Activated CD8-positive, alpha-beta memory T cell treated with anti-CD3 and anti-CD28 coated beads, Interleukin-2, amount 50 U/mL, for 4 hours (primary cell): ENCODE data around the gene DCLK1.

Experiments used
- DNase-seq: peaks from one replicate; pipeline ENCODE4 v3.0.0-alpha.2; 2020

The DCLK1 gene

DNA sequence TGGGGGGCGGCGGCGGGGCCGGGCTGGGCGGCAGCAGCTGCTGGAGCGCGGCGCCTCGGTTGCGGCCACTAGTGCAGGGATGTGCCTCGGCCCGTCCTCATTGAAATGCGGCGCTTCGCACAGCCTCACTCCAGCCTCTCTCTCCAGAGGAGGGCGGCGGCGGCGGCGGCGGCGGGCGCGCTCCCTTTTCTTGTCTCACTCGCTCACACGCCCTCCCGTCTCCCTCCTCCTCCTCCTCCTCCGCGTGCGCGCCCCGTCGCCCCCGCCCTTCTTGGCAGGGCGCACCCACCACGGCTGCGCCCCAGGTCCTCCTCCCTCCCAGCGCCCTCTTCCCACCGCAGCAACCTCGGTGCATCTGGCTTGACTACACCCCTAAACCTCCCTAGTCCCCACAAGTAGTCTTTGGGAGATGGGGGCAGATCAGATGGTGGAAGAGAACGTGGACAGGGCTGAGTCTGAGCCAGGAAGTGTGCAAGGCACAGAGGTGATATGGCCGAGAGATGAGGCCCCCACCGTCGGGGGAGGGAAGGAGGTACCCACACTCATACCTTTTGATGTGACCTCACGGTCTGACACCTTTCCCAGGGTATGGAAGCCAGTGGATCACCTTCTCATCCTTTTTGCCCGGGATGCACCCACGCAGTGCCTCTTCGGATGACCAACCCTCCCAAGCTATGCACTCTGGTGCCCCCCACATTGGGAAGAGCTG, at the start of gene DCLK1:
DCLK1 (minus strand) TSS at position 161 of the 709 bp plus-strand sequence.
- DNase-seq, result no peak

DNA sequence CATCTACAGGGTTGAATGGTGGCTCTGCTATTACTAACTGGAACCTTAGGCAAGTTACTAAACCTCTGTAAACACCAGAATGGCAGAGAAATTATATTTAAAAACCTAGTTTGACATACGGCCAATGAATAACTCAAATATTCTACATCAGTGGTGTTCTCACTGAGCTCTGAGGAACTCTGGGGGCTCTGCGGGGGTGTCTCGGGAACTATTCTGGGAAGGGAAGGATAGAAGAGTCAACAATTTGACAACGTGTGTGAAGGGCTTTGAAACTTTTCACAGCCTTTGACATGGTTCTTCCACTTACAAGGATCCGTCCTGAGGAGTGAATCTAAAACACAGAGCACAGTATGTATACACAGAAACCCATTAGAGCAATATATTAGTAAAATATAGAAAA, 44.4 kb upstream of the DCLK1 start:
- DNase-seq, result no peak

DNA sequence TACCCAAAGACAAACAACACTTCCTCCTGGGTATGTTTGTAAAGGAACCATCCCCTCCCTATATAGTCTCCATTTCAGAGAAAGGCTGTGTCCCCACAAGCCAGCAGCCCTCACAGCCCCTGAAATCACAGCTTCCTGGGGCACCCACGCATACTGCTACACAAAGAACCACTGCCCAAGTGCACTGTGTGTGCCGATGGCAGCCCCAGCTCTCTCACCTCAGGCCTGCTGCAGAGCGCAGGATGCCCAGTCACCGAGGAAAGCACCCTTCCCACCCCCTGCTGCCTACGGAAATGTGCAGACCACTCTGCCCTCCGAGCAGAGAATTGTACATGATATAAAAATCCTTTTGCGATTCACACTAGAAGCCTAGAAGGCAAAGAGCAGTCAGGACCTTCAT, 43.7 kb upstream of the DCLK1 start:
- no peak for DNase-seq

DNA sequence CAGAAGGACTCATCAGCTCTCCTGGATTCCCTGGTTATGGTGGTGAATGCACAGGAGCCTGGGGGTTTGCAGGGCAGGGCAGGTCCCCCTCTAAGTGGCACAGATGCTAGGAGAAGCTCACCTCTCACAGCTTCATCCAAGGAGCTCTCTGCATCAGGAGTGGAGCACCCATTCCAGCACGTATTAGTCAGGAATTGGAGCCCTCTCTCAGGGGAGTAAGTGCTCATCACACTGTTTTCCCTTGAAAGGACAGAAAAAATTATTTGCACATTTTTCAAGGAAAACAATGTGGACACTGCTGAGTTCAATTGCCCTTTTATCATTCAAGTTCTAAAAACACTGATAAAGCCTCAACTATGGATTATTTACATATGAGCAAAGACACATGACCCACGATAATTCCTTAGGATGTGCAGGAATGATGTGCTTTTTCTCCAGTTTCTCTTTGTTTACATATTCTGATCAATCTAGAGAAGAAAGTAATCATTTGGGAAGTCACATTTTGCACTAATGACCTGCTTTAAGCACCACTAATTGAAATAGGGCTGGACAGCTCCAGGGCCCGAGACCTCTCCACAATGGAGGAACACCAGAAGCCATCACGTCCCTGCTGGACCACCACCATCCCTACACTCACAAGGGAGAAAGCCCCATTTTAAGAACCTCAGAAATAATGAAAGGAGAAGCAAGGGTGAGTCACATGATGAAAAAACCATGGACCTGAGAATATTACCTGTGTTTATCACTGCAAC, 42.6 kb upstream of the DCLK1 start:
- no peak for DNase-seq

DNA sequence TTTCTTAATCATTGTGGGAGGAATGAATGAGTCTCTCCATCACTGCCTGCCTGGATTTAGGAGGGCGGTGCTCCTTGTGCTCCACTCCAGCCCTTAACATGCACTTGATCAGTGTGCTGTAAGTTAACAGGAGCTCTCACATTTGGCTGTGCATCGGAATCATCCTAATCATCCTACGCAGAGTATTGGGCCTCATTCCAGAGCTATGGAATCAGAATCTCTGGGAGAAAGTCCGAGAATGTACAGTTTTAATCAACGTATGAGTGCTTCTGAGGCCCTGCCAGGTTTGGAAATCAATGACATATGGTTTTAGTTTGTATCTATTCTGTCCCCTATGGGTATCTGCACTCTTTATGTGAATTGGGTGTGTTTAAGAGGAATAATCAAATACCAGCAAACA, 34.9 kb upstream of the DCLK1 start:
- DNase-seq, result no peak

DNA sequence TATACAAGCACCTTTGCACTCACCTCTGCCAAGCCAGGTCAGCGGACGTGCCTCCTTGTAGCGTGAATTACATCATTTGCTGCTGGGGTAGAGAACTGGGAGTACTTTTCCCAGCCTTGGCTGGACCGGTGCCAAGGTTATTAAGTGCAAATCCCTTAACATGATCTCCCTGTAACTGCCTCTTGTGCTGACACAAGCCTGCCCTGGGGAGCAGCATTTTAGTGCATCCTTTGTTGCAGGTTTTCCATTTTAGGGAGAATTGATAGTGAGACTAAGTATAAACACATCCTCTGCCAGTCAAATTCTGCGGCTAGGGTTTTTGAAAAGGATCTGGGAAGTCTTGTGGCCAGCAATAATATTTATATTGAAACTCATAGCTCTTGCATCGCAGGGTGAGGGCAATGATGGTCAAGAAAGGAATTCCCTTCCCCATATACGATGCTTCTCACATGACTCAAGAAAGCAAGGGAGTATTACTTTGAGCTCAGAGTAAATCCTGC, 32.7 kb upstream of the DCLK1 start:
- no peak for DNase-seq

DNA sequence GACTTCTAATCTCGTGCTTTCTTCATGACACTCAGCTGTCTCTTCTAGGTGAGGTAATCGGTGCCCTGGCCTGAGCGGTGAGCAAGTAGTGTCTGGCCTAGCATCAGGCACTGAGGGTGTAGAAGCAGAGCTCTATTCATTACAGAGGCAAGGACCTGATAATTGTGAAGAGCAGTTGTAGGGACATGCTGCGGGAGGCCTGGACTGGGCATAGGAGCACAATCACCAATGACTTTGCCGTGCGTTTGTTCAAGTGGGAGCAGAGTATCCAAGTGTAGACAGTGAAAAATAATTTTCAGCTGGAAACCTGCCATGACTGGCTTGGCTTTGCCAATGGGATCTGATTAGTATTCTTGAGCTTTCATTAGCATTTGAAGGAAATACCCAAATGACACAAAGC, 32.1 kb upstream of the DCLK1 start:
- no peak for DNase-seq

DNA sequence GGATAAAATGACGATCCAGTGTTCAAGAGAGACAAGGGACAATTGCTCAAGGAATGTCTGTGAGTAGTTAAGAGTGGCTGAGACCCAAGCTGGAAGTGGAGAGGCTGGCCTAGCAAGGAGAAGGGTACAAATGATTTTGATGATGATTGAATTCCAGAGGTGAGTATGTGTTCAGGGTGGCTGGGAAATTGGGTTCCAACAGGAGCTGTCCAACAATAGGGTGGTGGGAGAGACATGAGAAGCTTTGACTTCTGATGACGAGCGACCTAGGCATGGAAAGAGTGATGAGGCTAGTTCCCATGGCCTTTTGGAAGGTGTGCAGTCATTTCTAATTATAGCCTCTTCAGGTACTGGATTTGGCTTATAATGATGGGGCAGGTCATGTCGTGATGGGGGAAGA, 29.1 kb upstream of the DCLK1 start:
- no peak for DNase-seq

DNA sequence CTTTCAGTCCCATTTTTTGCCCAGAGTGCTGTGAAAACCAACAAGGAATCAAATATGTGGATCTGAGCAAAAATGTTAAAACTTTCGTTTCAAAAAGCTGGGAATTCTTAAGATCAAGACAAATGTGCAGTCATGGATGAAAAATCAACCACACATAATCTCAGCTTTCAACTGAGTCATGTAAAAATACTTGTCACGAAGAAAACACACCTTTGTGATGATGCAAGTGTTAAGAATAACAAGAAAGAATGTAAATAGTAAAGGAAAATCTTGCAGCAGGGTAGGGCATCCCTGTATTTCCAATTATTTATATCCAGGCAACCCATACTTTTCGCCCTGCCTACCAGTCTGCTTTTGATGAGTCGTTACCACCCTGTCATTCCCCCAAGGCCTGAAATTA, 27.4 kb upstream of the DCLK1 start:
- no peak for DNase-seq

DNA sequence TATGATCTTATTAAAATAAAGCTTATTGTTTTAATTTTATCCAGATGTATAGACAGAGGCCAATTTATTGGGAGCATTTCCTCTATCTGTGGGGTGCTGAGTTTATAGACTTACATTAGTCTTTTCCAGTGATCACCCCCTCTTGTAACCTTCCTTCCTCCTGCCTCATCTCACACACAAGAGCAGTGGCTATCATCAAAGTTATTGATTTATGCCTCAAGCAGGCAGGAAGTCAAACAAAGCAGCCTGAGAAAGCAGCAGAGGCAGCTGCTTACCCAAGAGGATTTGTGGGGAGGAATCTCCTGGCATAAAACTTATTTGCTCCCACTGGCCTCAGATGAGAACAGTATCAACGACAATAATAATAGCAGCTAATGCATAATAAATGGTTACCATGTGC, 26.3 kb upstream of the DCLK1 start:
- DNase-seq, result no peak

DNA sequence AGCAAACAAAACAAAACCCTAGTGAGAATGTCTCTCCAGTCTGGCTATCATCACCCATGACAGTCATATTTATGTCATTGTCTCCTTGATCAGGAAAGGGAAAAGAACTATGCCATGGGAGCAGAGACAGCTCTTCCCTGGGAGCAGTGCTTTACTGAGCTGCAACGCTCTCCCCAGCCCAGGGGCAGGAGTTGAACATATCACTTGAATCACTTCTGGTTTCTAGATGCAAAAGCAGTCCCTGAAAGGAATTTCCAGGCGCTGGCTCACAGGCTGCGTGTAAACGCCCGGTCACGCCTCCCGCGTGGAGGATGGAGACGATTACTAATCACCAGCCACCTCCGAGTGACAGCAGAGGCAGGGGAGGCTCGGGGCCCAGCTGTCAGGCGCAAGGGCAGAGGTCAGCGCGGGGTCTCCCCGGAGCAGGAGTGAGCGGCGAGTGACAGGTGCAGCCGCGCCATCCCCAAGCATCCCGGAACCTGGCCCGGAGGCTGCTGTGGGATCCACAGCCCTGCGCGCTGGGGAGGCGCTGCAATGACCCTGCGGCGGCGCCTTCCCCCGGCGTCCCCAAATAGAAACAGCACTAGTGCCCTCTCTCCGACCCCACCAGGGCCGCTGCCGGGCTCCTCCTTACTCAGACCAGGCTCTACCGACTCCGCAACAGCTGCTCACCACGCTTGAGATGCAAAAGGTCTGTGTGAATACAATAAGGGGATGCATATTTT, 23.5 kb upstream of the DCLK1 start:
- DNase-seq, result no peak

DNA sequence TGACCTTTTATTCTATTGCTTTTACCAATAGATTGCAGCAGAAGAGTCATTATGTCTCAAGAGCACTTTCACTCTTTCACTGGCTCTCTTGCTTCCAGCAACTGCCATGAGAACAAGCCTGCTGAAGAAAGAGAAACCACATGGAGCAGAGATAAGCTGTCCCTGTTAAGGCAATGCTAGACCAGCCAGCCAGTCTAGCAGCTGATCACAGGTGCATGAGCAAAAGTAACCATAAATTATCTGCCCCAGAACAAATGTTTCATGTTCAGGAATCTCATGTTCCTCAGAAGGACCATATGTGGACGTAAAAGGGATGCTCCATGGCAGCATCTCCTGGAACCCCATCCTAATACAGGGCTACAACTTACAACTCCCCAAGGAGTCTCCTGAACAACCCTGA, 20.4 kb upstream of the DCLK1 start:
- DNase-seq, result no peak

DNA sequence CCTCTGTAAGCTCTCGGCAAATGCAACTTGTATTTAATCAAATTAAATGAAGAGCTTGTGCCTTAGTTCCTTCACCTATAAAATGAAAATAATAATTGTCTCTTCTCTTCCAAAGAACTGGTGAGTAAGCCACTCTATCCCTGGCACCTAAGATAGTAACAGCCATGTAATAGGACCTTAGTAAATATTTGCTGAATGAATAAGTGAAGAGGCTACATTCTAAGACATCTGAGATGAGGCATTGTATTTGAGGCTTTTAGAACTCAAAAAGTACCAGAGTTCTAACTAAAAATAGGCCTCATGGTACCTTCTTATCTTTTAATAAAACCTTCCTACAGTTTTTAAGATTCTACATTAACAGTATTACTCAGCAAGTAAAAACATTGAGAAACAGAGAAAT, 17.3 kb upstream of the DCLK1 start:
- no peak for DNase-seq

DNA sequence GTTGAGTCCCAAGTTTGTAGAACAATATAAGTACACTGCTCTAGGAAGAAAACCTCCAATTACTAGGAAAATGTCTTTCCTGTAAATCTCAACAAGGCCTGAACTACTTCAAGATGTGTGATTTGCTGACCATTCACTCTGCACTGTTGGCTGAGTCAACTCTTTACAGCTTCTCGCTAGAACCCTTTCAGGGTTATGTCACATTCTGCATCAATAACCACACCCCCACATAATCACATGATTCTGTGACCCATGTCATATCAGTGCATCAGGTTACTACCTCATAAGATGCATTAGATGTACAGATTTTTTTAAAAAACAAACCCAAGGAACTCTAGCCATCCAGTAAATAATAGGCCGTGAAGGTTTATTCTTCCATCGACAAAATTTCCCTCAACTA, 16.1 kb upstream of the DCLK1 start:
- no peak for DNase-seq

DNA sequence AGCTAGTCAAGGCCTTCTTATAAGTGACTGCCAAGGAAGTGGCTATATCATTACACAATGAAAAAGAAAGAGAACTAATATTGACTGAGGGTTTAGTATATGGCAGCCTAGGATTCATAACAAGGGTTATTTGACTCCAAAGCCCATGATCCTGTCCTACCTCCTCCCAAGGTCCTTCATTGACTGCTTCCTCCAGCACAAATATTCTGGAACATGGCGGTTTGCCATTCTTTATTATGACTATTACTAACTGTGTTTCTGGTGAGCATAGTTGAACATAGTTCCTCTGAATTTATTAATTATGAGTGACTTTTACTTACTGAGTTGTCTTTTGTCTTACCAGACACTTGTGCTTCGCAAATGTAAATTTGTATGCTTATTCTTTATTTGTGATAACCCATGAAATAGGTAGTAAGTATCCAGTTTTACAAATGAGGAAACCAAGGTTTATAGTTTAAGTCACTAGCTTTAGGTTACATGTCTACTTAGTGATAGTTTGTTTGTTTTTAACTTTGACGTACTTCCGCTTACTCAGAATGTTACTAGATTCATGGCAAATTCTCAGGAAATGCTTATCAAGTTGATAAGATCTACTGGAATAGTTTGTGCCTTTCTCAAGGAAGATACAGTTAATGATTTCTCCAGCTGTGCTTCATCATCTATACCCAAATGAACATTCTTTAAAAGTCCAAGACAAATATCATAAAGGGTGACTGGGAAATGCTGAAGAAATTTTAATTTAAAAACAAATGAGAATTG, 15.5 kb upstream of the DCLK1 start:
- DNase-seq, result no peak

DNA sequence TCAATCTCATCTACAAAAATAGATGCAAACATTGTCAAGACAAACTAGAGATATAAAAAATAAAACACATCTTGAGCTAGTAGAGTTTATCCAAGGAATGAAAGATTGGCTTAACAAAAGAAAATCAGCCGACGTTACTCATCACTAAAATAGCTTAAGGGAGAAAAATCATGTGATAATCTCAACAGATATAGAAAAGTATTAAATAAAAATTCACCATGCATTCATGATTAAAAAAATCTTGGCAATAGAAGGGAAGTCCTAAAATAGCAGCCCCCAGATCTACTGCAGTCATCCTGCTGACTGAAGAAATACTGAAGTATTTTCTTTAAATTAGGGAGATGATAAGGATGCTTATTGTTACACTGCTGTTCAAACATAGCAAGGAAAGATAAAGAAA, 12.6 kb upstream of the DCLK1 start:
- no peak for DNase-seq

DNA sequence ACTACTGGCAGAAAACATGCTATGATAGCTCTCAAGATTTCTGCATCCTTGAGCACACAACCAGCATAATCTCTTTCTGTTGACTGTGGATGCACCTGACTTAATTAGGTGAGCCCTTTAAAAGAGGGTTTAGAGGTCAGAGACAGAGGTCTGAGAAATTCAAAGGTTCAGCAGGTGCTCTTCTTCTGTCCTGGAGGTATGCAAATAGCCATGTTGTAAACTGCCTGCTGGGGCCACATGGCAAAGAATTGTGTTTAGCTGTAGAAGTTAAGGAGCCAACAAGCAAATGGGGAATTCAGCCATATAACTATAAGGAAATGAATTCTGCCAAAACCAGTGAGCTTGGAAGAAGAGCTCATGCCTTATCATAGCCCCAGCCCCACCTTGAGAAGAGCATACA, 11.6 kb upstream of the DCLK1 start:
- DNase-seq, result no peak

DNA sequence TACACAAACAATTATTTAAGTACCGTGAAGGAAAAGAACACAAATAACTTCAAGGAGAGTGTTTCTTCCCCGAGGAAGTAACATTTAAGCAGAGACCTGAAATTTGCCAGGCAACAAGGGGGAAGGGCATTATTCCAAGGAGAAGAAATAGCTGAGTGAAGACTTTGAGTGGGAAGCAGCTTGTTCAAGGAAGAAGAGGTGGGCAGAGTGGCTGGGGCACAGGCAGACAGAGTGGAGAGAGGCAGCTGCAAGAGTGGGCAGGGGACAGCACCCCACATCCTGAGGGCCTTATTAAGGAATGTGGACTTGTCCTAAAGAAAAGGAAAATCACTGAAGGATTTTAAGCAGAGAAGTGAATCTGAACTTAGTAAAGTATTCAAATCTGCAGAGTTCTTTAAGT, 4.7 kb upstream of the DCLK1 start:
- no peak for DNase-seq

DNA sequence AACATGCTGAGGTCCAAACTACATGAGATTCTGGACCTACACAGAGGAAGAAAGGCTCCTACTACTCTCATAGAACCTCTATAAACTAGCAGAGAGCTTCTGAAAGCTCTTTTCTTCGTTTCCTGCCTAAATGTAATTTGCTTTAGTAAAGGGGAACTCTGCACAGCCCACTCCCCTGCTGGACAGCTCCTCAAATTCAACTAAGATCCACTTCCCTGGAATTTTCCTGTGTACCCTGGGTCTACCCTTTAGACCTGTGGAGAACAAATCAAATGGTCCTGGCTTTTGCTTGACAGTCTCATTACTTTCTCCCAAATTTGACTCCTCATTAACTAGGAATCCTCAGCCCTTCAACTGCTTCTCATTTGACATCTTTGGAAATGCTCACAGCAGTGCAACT, 3.5 kb upstream of the DCLK1 start:
- no peak for DNase-seq

DNA sequence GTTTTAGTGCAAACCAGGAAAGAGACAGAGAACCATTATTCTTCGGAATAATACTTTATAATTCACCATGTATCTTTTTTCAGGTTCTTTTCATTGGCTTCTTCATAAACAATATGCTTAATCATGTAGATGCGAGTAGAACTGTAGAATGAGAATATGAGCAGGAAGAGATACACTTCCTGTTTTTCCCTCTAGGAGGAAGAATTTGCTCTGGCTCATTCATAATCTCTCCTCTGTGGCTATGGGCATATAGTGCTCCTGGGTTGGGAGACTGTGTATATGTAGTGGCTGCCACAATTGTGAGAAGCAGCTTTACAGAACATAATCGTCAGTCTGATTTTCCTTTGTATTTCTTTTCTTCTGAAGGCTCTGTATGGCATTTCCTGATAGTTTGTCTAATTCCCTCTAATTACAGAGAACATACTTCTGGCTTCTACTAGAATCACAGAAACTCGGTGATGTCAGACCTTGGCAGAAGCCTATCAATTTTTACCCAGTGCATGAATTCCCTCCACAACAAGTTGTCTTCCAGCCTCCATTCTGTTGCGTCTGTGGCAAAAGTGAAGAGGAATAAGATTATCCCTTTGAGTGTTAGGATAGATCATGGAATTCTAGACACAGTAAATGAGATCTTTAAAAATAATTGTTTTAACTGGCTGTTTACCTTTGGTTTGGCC, 2.9 kb upstream of the DCLK1 start:
- no peak for DNase-seq

DNA sequence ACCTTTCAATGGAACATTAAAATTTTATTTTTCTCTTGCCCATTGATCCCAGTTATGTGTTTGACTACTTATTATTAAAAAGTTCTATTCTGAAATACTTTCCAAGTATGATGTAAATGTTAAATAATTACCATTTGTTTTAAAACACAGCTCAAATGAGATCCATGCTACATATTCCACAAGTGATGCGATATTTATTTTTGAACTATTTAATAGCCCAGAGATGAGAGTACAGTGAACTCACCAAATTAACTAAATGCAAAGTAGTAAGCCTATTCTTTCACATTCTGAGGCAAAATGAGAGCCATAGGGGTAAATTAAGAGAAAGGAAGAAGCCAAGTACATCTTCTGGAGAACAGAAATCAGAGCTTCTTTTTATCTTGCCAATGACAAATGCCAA, 1.2 kb upstream of the DCLK1 start:
- DNase-seq, result no peak

DNA sequence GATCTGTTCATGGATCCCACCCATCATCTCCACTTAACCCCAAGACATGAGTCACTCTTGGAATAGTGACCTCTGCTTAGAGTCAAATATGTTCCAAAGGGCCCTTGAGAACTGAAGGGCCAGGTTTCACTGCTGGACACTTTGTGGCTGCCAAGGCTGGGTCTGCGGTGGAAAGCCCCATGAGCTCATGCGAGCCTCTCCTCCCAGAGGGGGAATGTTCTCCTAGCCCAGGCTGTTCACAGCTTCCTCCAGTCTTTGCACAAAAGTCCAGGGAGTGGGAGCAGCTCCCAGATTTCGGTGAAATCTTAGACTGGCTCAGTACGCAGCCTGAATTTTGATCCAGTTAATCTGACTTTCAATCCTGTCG, 732 bp upstream of the DCLK1 start:
- no peak for DNase-seq
